A673 (cell line): ENCODE measurements around the gene SCMH1.

Experiments used
- EZH2 ChIP-seq: fragments of 200-600 bp; sonication (generic); IDR thresholded peaks from 2 replicates; pipeline ENCODE4 v1.6.1; 2017; ENCODE audit warnings: borderline replicate concordance, low read depth, mild to moderate bottlenecking, mixed read lengths, antibody characterized with exemption, low read length; ENCODE audit not compliant: poor library complexity, severe bottlenecking
- TF ChIP-seq, protein P1 (sequence below): fragments of 300-800, 200-600 bp; sonication (generic); conservative IDR thresholded peaks from 2 replicates; pipeline ENCODE4 v1.5.1; 2017; ENCODE audit warnings: low read depth, mild to moderate bottlenecking, antibody characterized with exemption, low read length, moderate library complexity, mixed read lengths

DNA sequence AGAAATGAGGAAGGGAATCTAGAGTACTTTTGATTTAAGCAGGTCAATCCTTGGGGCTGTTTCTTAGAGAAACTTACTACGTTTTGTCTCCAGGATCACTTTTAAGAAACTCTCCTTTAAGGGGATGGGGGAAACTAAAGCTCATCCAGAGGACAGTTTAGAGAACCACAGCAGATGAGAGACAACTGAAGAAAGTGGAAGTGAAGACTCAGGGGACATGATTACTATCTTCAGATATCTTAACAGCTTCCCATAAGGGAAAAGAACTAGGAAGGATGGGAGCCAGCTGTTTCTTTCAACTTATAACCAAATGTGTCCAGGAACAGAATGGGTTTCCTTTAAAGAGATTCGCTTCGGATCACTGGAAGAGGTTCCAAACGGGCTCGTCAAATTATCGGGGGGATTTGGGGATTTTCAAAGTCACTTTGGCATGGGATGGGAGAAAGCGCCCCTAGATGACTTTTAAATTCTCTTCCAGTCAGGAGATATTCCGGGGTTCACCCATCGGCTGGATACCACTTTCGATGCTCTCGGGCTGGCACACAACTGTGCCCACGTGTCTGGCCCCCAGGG lies 1.2 kb downstream of the SCMH1 start:
- TF ChIP-seq, protein P1, sequence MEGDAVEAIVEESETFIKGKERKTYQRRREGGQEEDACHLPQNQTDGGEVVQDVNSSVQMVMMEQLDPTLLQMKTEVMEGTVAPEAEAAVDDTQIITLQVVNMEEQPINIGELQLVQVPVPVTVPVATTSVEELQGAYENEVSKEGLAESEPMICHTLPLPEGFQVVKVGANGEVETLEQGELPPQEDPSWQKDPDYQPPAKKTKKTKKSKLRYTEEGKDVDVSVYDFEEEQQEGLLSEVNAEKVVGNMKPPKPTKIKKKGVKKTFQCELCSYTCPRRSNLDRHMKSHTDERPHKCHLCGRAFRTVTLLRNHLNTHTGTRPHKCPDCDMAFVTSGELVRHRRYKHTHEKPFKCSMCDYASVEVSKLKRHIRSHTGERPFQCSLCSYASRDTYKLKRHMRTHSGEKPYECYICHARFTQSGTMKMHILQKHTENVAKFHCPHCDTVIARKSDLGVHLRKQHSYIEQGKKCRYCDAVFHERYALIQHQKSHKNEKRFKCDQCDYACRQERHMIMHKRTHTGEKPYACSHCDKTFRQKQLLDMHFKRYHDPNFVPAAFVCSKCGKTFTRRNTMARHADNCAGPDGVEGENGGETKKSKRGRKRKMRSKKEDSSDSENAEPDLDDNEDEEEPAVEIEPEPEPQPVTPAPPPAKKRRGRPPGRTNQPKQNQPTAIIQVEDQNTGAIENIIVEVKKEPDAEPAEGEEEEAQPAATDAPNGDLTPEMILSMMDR = no peak
- no peak for TF ChIP-seq EZH2
